ENCODE measurements around the gene IGFBP2. TPM values are rescaled to one million over a fixed set of nuclear protein-coding genes. Genes with fewer than 3 reads are reported as not detected.

The IGFBP2 gene
- total and polyA plus RNA-seq, 10 donors = 61.3 to 334 (median 257) TPM

- Histone ChIP-seq H3K9me3 (no peaks in the 10 kb centered on the region), H3K27me3 (replicated peaks in 1 of 7) (peaks cover 0 to 33% (median 0%) of the 10 kb centered on the region in 7 donors), H3K27ac (peak overlapping the region in 4 of 8 donors; percentile 14 to 35 (median 24)), H3K36me3 (peaks cover 0 to 18% (median 0%) of the 10 kb centered on the region in 6 donors), H3K4me1 (peaks cover 0 to 23% (median 2%) of the 10 kb centered on the region in 6 donors), H3K4me3 (no peak overlapping the region)
- 80 to 92% (median 85%) methylated on average over 21 of the region's 21 CpGs for WGBS, 5 donors
- DNase-seq = peak; percentile 65
- intact Hi-C loops (cut with DNase I; ENCODE audit: low total_unique reads) = no loop called here
- TF ChIP-seq POLR2A (IDR thresholded peaks at IDR 0.05) = no peak
These were observed 45.8 kb downstream of the IGFBP2 start for GRCh38 chr2:216678813-216679657.

GRCh38 chr2:216679658-216680024, 46.4 kb downstream of the IGFBP2 start:
- 71 to 88% (median 79%) methylated on average over 14 of the region's 14 CpGs for WGBS, 5 donors
- H3K36me3 ChIP-seq = peaks cover 0 to 18% (median 0%) of the 10 kb centered on the region in 6 donors

GRCh38 chr2:216680951-216681629, 47.9 kb downstream of the IGFBP2 start:
- Histone ChIP-seq H3K27ac (no peak overlapping the region), H3K27me3 (replicated peaks in 1 of 7) (peaks cover 0 to 54% (median 0%) of the 10 kb centered on the region in 7 donors), H3K4me3 (no peak overlapping the region), H3K4me1 (peaks cover 0 to 25% (median 2%) of the 10 kb centered on the region in 6 donors), H3K9me3 (no peaks in the 10 kb centered on the region), H3K36me3 (peaks cover 0 to 18% (median 0%) of the 10 kb centered on the region in 6 donors)
- peak; percentile 41 for DNase-seq
- 85 to 93% (median 88%) methylated on average over 10 of the region's 10 CpGs for WGBS, 5 donors
- TF ChIP-seq CTCF (IDR thresholded peaks at IDR 0.05 in 8 of 11, conservative IDR thresholded peaks at IDR 0.05 in 3 of 11) (no peak), POLR2AphosphoS5 (IDR thresholded peaks at IDR 0.05) (no peak), POLR2A (IDR thresholded peaks at IDR 0.05) (no peak)
- intact Hi-C loops (cut with DNase I; ENCODE audit: low total_unique reads) = loop anchor here (5.0 kb wide), 1 partner anchor 836 kb away; no protein-coding TSS in a partner anchor

More at GRCh38 chr2:216679658-216680024, 46.4 kb downstream of the IGFBP2 start:
- peak overlapping the region in 4 of 8 donors; percentile 14 to 35 (median 24) for H3K27ac ChIP-seq
- H3K4me3 ChIP-seq = no peak overlapping the region
- TF ChIP-seq CTCF (IDR thresholded peaks at IDR 0.05 in 8 of 11, conservative IDR thresholded peaks at IDR 0.05 in 3 of 11) = no peak
- no peak for TF ChIP-seq POLR2AphosphoS5 (IDR thresholded peaks at IDR 0.05)
- TF ChIP-seq POLR2A (IDR thresholded peaks at IDR 0.05) = no peak
- DNase-seq = peak; percentile 76
- peaks cover 0 to 25% (median 2%) of the 10 kb centered on the region in 6 donors for H3K4me1 ChIP-seq
- intact Hi-C loops (cut with DNase I; ENCODE audit: low total_unique reads) = loop anchor here (5.0 kb wide), 1 partner anchor 838 kb away; no protein-coding TSS in a partner anchor
- peaks cover 0 to 39% (median 0%) of the 10 kb centered on the region in 7 donors for H3K27me3 ChIP-seq (replicated peaks in 1 of 7)
- no peaks in the 10 kb centered on the region for H3K9me3 ChIP-seq

GRCh38 chr2:216681683-216682082, 48.5 kb downstream of the IGFBP2 start:
- H3K4me1 ChIP-seq = peaks cover 0 to 25% (median 2%) of the 10 kb centered on the region in 6 donors

More at GRCh38 chr2:216681683-216682082, 48.5 kb downstream of the IGFBP2 start:
- intact Hi-C loops (cut with DNase I; ENCODE audit: low total_unique reads) = loop anchor here (2.0 to 5.0 kb wide), 2 partner anchors 836 to 1031 kb away; no protein-coding TSS in a partner anchor
- peaks cover 0 to 18% (median 0%) of the 10 kb centered on the region in 6 donors for H3K36me3 ChIP-seq
- H3K4me3 ChIP-seq = no peak overlapping the region
- no peaks in the 10 kb centered on the region for H3K9me3 ChIP-seq
- WGBS, 5 donors = 45 to 71% (median 56%) methylated on average over 2 of the region's 2 CpGs
- H3K27me3 ChIP-seq (replicated peaks in 1 of 7) = peaks cover 0 to 59% (median 0%) of the 10 kb centered on the region in 7 donors
- TF ChIP-seq POLR2A (IDR thresholded peaks at IDR 0.05) (no peak), POLR2AphosphoS5 (IDR thresholded peaks at IDR 0.05) (no peak), CTCF (IDR thresholded peaks at IDR 0.05 in 8 of 11, conservative IDR thresholded peaks at IDR 0.05 in 3 of 11) (no peak)
- H3K27ac ChIP-seq = no peak overlapping the region
- no peak for DNase-seq

Data from spleen (tissue), 11 donors.